Small intestine (tissue), 16 donors: Measurements from ENCODE around the gene LRRC63. TPM values are rescaled to one million over a fixed set of nuclear protein-coding genes. Genes with fewer than 3 reads are reported as not detected.
"Not testable (repeated sequence)": the region's sequence is repeated elsewhere in the genome, so short reads cannot be mapped to it uniquely, and the experiment has no call there.

ENCODE experiments used
- DNase-seq, 2 donors: peaks; one replicate each; pipeline versions ENCODE4 v3.0.0 to v3.0.0-alpha.2; 2013
- FAIRE-seq: peaks from 2 replicates; lab custom pipeline; 2012; peaks lifted over from hg19 to GRCh38; lab: Jason Lieb, UNC
- H3K27ac ChIP-seq, 3 donors: one replicate each; pipeline ENCODE4 v1.5.1; 2013; ENCODE audit warnings: low read length in 2 of 3, mild to moderate bottlenecking in 2 of 3, control low read depth in 1 of 3, inconsistent platforms in 1 of 3, low read depth in 1 of 3, moderate library complexity in 1 of 3
- H3K27me3 ChIP-seq, 3 donors: one replicate each; pipeline ENCODE4 v1.6.1; 2013; ENCODE audit warnings: low read length in 3 of 3, inconsistent platforms in 1 of 3; ENCODE audit not compliant: control insufficient read depth in 3 of 3, insufficient read depth in 3 of 3
- H3K36me3 ChIP-seq, 3 donors: one replicate each; pipeline ENCODE4 v1.6.1; 2013; ENCODE audit warnings: low read length in 3 of 3, inconsistent platforms in 1 of 3, low read depth in 1 of 3, mild to moderate bottlenecking in 1 of 3, moderate library complexity in 1 of 3; ENCODE audit not compliant: control insufficient read depth in 3 of 3, insufficient read depth in 2 of 3
- H3K4me1 ChIP-seq, 3 donors: one replicate each; pipeline ENCODE4 v1.6.1; 2013; ENCODE audit warnings: low read length in 2 of 3, inconsistent platforms in 1 of 3, low read depth in 1 of 3, mild to moderate bottlenecking in 1 of 3, moderate library complexity in 1 of 3; ENCODE audit not compliant: control insufficient read depth in 3 of 3, insufficient read depth in 2 of 3
- H3K4me3 ChIP-seq, 3 donors: one replicate each; pipeline ENCODE4 v1.5.1; 2013; ENCODE audit warnings: low read length in 3 of 3, control low read depth in 1 of 3, inconsistent platforms in 1 of 3, low read depth in 1 of 3, mild to moderate bottlenecking in 1 of 3, moderate library complexity in 1 of 3
- H3K9me3 ChIP-seq, 2 donors: one replicate each; pipeline ENCODE4 v1.6.1; 2013; ENCODE audit warnings: low read depth in 1 of 2, low read length in 1 of 2; ENCODE audit not compliant: control insufficient read depth in 2 of 2, insufficient read depth in 1 of 2
- WGBS, 3 donors: extraction: QIAGEN DNeasy Blood & Tissue Kit; methylation state at CpG; one replicate each; pipeline ENCODE4 v1.1.7; 2013; 5-methylcytosine and 5-hydroxymethylcytosine counted together
- long read RNA-seq, 10 donors: transcript quantifications; one replicate each; lab custom pipeline, GENCODE V29; 2026
- polyA plus RNA-seq, 4 donors: library from polyadenylated mRNA; stranded (reverse) in 3 of 4; unstranded in 1 of 4; fragments of 200-250 nt in 3 of 4; fragments of 120-200 nt in 1 of 4; gene quantifications; one replicate each; pipeline versions ENCODE4 v1.2.1 to v1.2.3, GENCODE V29; 2013
- donor health status: healthy with polysubstance abuse.
- donor health status: control.
- donor health status: control.
- donor health status: Bipolar disorder and iron deficiency.
- donor health status: healthy.

The LRRC63 gene
- under 1 TPM in 1 of 4 donors, not detected in 3; 0.03 TPM for polyA plus RNA-seq
- long read RNA-seq, donor 1: 0 reads
- long read RNA-seq, donor 2: 0 reads
- long read RNA-seq, donor 3: 0 reads
- long read RNA-seq, donor 4: 0 reads
- long read RNA-seq, donor 5: 0 reads
- long read RNA-seq, donor 6: 0 reads
- long read RNA-seq, donor 7: 0 reads
- long read RNA-seq, donor 8: 0 reads
- long read RNA-seq, donor 9: 0 reads
- long read RNA-seq, donor 10: 0 reads

GRCh38 chr13:46211483-46212351 is at the start of gene LRRC63:
LRRC63 (plus strand) TSS chr13:46211928; CDS start chr13:46213035, 1,107 bp downstream.
- H3K27ac ChIP-seq: peak within 1 kb of the TSS in 1 of 3 donors; percentile 18
- H3K4me1 ChIP-seq: no peaks in the 10 kb centered on the region
- H3K4me3 ChIP-seq: peak within 1 kb of the TSS; percentile 27 to 42 (median 31)
- H3K9me3 ChIP-seq: no peaks in the 10 kb centered on the region
- DNase-seq: peak; percentile 55 to 56
- 2% methylated on average over 53 of the region's 53 CpGs for WGBS, 3 donors
- no peaks in the 10 kb centered on the region for H3K36me3 ChIP-seq
- H3K27me3 ChIP-seq: peaks cover 0 to 19% (median 3%) of the 10 kb centered on the region in 3 donors
- FAIRE-seq: no peak

GRCh38 chr13:46162741-46163140 is 49.0 kb upstream of the LRRC63 start:
- not testable (repeated sequence) for DNase-seq, H3K27me3 ChIP-seq, H3K9me3 ChIP-seq, H3K4me3 ChIP-seq, FAIRE-seq, H3K27ac ChIP-seq, H3K36me3 ChIP-seq, H3K4me1 ChIP-seq
- 92 to 94% (median 93%) methylated on average over 22 to 36 of the region's 36 CpGs for WGBS, 3 donors

- DNase-seq (no peak), FAIRE-seq (no peak)
- no peaks in the 10 kb centered on the region for H3K36me3 ChIP-seq
- no peak overlapping the region for H3K27ac ChIP-seq
- no peaks in the 10 kb centered on the region for H3K4me1 ChIP-seq
- H3K27me3 ChIP-seq: peaks cover 0 to 2% (median 0%) of the 10 kb centered on the region in 3 donors
- H3K4me3 ChIP-seq: no peak overlapping the region
- H3K9me3 ChIP-seq: no peaks in the 10 kb centered on the region
Observed at GRCh38 chr13:46164661-46165060, 47.1 kb upstream of the LRRC63 start.

- Histone ChIP-seq H3K27ac (no peak overlapping the region), H3K4me3 (no peak overlapping the region), H3K27me3 (peaks cover 0 to 2% (median 0%) of the 10 kb centered on the region in 3 donors), H3K36me3 (no peaks in the 10 kb centered on the region), H3K4me1 (no peaks in the 10 kb centered on the region), H3K9me3 (no peaks in the 10 kb centered on the region)
- FAIRE-seq (no peak), DNase-seq (no peak)
- WGBS, 3 donors: 30 to 45% (median 44%) methylated on average over 5 of the region's 5 CpGs
Observed at GRCh38 chr13:46165485-46166223, 46.1 kb upstream of the LRRC63 start.

GRCh38 chr13:46166224-46166584 is 45.5 kb upstream of the LRRC63 start:
- 67 to 74% (median 69%) methylated on average over 1 of the region's 1 CpG for WGBS, 3 donors
- DNase-seq (no peak), FAIRE-seq (no peak)
- Histone ChIP-seq H3K27me3 (peaks cover 0 to 2% (median 0%) of the 10 kb centered on the region in 3 donors), H3K9me3 (no peaks in the 10 kb centered on the region), H3K36me3 (no peaks in the 10 kb centered on the region), H3K4me1 (no peaks in the 10 kb centered on the region), H3K4me3 (no peak overlapping the region), H3K27ac (no peak overlapping the region)

GRCh38 chr13:46166947-46167610 is 44.6 kb upstream of the LRRC63 start:
- H3K27ac ChIP-seq: no peak overlapping the region
- H3K4me1 ChIP-seq: no peaks in the 10 kb centered on the region
- 46 to 57% (median 56%) methylated on average over 3 of the region's 3 CpGs for WGBS, 3 donors
- H3K36me3 ChIP-seq: no peaks in the 10 kb centered on the region
- no peak overlapping the region for H3K4me3 ChIP-seq
- H3K9me3 ChIP-seq: no peaks in the 10 kb centered on the region
- no peak for FAIRE-seq
- peaks cover 0 to 2% (median 0%) of the 10 kb centered on the region in 3 donors for H3K27me3 ChIP-seq
- no peak for DNase-seq

- FAIRE-seq (no peak), DNase-seq (peak in 1 of 2 donors; percentile 29)
- Histone ChIP-seq H3K4me3 (no peak overlapping the region), H3K27me3 (peaks cover 0 to 2% (median 0%) of the 10 kb centered on the region in 3 donors), H3K4me1 (no peaks in the 10 kb centered on the region), H3K27ac (peak overlapping the region in 1 of 3 donors; percentile 51), H3K36me3 (no peaks in the 10 kb centered on the region), H3K9me3 (no peaks in the 10 kb centered on the region)
- 45 to 56% (median 52%) methylated on average over 8 of the region's 8 CpGs for whole genome bisulfite sequencing, 3 donors
Observed at GRCh38 chr13:46168341-46168740, 43.4 kb upstream of the LRRC63 start.

- no peak overlapping the region for H3K4me3 ChIP-seq
- no peaks in the 10 kb centered on the region for H3K9me3 ChIP-seq
- no peak overlapping the region for H3K27ac ChIP-seq
- DNase-seq (no peak), FAIRE-seq (no peak)
- H3K27me3 ChIP-seq: peaks cover 0 to 2% (median 0%) of the 10 kb centered on the region in 3 donors
- no peaks in the 10 kb centered on the region for H3K36me3 ChIP-seq
- no peaks in the 10 kb centered on the region for H3K4me1 ChIP-seq
- WGBS, 3 donors: 50 to 77% (median 52%) methylated on average over 1 of the region's 1 CpG
Observed at GRCh38 chr13:46168783-46169182, 42.9 kb upstream of the LRRC63 start.
